ENCODE data around the gene SSBP3.

GRCh38 chr1:54424398-54424797 lies 18.2 kb upstream of the SSBP3 start:
- no peak for TF ChIP-seq ESRRG (CRISPR knock-in tag; IDR thresholded peaks at IDR 0.05)
- TF ChIP-seq OSR1 (CRISPR knock-in tag; IDR thresholded peaks at IDR 0.05) = no peak
- no peak for TF ChIP-seq CREB5 (CRISPR knock-in tag; IDR thresholded peaks at IDR 0.05; ENCODE audit: low read depth)
- TF ChIP-seq CSRNP3 (CRISPR knock-in tag; IDR thresholded peaks at IDR 0.05) = no peak
- no peak for TF ChIP-seq RARB (CRISPR knock-in tag; IDR thresholded peaks at IDR 0.05)
- TF ChIP-seq PPARA (CRISPR knock-in tag; IDR thresholded peaks at IDR 0.05; ENCODE audit: borderline replicate concordance) = no peak
- TF ChIP-seq ZFP30 (CRISPR knock-in tag; IDR thresholded peaks at IDR 0.05) = no peak
- TF ChIP-seq ZC3H10 (CRISPR knock-in tag; IDR thresholded peaks at IDR 0.05) = no peak
- TF ChIP-seq SNAI2 (CRISPR knock-in tag; IDR thresholded peaks at IDR 0.05) = no peak
- TF ChIP-seq ZNF565 (CRISPR knock-in tag; conservative IDR thresholded peaks at IDR 0.05; ENCODE audit: low read depth) = no peak
- TF ChIP-seq GLIS3 (CRISPR knock-in tag; IDR thresholded peaks at IDR 0.05) = no peak
- no peak for TF ChIP-seq PATZ1 (CRISPR knock-in tag; IDR thresholded peaks at IDR 0.05; ENCODE audit: borderline replicate concordance)

Measured in SK-N-SH treated with all-trans-retinoic acid at 6 μM for 48 hours (cell line).